ENCODE measurements around the gene EHMT1. TPM values are rescaled to one million over a fixed set of nuclear protein-coding genes. Genes with fewer than 3 reads are reported as not detected.

EHMT1 gene
- total RNA-seq, 4 donors from 2014 or later, result 38.6 to 77.8 (median 54.3) TPM

DNA sequence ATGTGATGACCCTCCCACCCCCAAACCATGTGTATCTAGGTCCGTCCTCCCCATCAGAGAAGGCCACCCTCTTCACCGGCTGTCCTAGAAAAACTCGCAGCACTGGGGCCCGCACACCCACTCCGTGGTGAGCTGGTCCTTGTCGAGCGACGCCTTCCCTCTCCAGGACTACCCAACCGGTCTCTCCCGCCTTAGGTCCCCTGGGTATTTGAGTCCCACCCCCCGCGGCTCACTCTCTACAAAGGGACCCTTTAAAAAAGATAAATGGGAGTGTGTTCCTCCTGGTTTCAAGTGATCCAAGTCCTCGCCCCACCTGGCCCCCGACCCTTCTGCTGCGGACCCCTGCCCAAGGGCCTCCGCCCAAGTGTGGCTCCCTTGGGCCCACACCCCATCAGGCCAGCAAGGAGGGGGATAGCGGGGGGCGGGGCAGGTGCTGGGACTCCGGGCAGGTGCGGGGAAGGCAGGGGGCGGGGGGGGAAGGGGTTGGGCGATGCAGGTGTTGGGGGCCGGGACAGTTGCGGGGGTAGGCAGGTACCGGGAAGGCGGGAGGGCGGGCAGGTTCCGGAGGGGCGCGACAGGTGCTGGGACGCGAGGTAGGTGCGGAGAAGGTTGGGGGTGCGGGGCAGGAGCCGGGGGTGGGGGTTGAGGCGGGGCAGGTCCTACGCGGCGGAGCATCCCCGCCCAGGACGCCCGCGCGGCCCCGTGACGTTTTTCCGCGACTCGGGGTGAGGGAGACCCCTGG, 14.3 kb upstream of the EHMT1 start:
- H3K27me3 ChIP-seq, result no peaks in the 10 kb centered on the region
- no peaks in the 10 kb centered on the region for H3K9me3 ChIP-seq
- no peaks in the 10 kb centered on the region for H3K36me3 ChIP-seq
- H3K27ac ChIP-seq, result peak overlapping the region; percentile 69 to 80 (median 75)
- in situ Hi-C loops (cut with MboI; ENCODE audit: low sequenced_read_pairs in 4 of 4), result no loop called here
- H3K4me1 ChIP-seq, result peaks cover 15 to 22% of the 10 kb centered on the region in 2 donors
- intact Hi-C loops (cut with DNase I; ENCODE audit: low total_unique reads), result loop anchor here (1.0 kb wide), 4 partner anchors 14 to 53 kb away; partner anchors contain the start of genes DPH7, MRPL41 and ZMYND19
- peak overlapping the region; percentile 53 to 70 (median 68) for H3K4me3 ChIP-seq
- no peak for TF ChIP-seq POLR2A (IDR thresholded peaks at IDR 0.05)
- TF ChIP-seq, protein P1, sequence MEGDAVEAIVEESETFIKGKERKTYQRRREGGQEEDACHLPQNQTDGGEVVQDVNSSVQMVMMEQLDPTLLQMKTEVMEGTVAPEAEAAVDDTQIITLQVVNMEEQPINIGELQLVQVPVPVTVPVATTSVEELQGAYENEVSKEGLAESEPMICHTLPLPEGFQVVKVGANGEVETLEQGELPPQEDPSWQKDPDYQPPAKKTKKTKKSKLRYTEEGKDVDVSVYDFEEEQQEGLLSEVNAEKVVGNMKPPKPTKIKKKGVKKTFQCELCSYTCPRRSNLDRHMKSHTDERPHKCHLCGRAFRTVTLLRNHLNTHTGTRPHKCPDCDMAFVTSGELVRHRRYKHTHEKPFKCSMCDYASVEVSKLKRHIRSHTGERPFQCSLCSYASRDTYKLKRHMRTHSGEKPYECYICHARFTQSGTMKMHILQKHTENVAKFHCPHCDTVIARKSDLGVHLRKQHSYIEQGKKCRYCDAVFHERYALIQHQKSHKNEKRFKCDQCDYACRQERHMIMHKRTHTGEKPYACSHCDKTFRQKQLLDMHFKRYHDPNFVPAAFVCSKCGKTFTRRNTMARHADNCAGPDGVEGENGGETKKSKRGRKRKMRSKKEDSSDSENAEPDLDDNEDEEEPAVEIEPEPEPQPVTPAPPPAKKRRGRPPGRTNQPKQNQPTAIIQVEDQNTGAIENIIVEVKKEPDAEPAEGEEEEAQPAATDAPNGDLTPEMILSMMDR (IDR thresholded peaks at IDR 0.05 in 4 of 5, conservative IDR thresholded peaks at IDR 0.05 in 1 of 5), result no peak
- DNase-seq (no peak), ATAC-seq (no peak)

DNA sequence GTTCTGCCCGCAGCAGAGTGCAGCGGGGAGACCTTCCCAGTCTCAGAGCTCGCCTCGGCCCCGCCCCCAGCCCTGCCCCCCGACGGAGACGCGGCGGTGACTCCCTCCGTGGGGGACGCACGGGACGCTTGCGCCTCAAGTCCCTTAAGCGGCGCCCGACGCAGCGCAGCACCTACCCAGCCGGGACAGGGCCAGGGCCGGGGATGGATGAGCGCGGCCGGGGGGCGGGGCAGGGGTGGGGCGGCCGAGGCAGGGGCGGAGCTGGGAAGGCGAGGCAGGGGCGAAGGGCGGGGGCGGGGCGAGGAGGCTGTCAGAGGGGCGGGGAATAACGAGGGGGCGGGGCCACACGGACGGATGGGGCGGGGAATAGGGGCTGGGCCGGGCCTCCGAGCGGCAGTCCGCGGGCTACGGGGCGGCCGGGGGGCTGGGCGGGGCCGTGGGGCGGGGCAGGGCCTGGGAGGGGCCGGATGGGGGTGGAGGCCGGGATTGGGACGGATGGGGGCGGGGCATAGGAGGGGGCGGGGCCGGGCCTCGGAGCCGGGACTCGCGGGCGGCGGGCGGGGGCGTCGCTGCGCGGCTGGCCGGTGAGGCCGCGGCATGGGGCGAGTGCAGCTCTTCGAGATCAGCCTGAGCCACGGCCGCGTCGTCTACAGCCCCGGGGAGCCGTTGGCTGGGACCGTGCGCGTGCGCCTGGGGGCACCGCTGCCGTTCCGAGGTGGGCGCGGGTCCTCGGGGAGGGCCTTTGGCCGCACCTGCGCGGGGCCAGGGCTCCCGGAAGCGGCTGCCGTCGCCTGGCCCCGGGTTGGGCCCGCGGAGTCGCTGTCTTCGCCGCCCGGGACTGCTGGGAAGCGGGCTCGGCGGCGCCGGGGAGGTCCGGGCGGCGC, 13.4 kb upstream of the EHMT1 start, which contains the start of gene ARRDC1:
TSS of gene ARRDC1 (plus strand) at position 566 of the 884 bp plus-strand sequence. CDS start at position 598, 32 bp downstream.
- TF ChIP-seq, protein P1 (IDR thresholded peaks at IDR 0.05 in 4 of 5, conservative IDR thresholded peaks at IDR 0.05 in 1 of 5), result no peak
- TF ChIP-seq POLR2A (IDR thresholded peaks at IDR 0.05), result peak; percentile 70 to 74

DNA sequence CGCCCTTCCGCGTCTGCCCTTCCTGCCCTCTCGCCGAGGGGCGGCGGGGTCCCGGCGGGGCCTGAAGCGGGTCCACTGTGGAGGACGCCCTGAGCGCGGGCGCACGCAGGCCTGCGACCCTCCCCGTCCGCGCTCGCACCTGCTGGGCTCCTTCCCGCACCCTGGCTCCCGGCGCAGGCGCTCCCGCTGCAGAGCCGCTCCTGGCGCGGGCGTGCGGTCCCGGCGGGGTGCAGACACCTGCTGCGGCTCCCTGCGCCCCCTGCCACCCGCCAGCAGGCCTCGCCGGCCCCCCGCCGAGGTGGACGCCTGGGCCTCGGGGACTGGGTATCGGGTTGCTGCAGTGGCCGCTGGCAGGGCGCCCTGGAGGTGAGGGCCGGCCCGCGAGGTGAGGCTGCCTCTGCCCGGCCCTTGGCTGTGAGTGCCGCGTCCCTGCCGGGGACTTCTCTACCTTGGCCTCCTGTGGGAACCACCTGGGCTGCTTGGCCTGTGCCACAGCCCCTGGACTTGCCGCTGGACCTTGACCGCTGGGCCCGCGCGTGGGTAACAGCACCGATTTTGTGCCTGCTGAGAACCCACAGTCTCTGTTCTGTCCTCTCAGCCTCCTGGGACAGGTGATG, 12.7 kb upstream of the EHMT1 start:
- Histone ChIP-seq H3K27ac (peak overlapping the region; percentile 70 to 95 (median 90)), H3K4me1 (peaks cover 15 to 22% of the 10 kb centered on the region in 2 donors), H3K36me3 (no peaks in the 10 kb centered on the region), H3K9me3 (no peaks in the 10 kb centered on the region), H3K27me3 (no peaks in the 10 kb centered on the region), H3K4me3 (peak overlapping the region; percentile 60 to 92 (median 68))
- ATAC-seq, result peak; percentile 10 to 30
- TF ChIP-seq, protein P1 (IDR thresholded peaks at IDR 0.05 in 4 of 5, conservative IDR thresholded peaks at IDR 0.05 in 1 of 5), result no peak
- TF ChIP-seq POLR2A (IDR thresholded peaks at IDR 0.05), result no peak
- DNase-seq, result peak in 1 of 2 donors; percentile 62
- in situ Hi-C loops (cut with MboI; ENCODE audit: low sequenced_read_pairs in 4 of 4), result no loop called here
- intact Hi-C loops (cut with DNase I; ENCODE audit: low total_unique reads), result no loop called here

More for the DNA sequence above, 13.4 kb upstream of the EHMT1 start, which contains the start of gene ARRDC1:
- DNase-seq (peak; percentile 88 to 93), ATAC-seq (peak; percentile 75 to 76)
- Histone ChIP-seq H3K27me3 (no peaks in the 10 kb centered on the region), H3K9me3 (no peaks in the 10 kb centered on the region), H3K4me3 (peak within 1 kb of the TSS; percentile 68 to 92 (median 72)), H3K36me3 (no peaks in the 10 kb centered on the region), H3K27ac (peak within 1 kb of the TSS; percentile 70 to 95 (median 90)), H3K4me1 (peaks cover 15 to 22% of the 10 kb centered on the region in 2 donors)
- in situ Hi-C loops (cut with MboI; ENCODE audit: low sequenced_read_pairs in 4 of 4), result no loop called here
- intact Hi-C loops (cut with DNase I; ENCODE audit: low total_unique reads), result loop anchor here (1.0 kb wide), 4 partner anchors 13 to 54 kb away; partner anchors contain the start of genes DPH7, MRPL41 and ZMYND19

DNA sequence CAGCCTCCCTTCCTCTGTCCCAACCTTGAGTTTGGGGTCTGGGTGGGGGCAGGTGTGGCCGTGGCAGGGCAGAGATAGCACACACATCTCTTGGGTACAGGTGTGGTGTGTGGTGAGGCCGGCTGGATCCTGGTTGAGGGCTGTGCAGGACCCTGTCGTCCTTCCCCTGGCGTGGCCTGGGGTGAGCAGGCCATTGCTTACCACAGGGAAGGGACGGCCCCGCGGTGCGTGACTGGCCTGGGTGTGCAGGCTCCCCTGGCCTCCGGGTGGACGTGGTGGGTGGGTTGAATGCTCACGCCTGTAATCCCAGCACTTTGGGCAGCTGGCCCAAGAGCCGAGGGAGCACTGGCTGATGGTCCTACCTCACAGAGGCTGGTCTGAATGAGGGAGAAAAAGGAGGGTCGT, 12.1 kb upstream of the EHMT1 start:
- no peak for DNase-seq
- intact Hi-C loops (cut with DNase I; ENCODE audit: low total_unique reads), result no loop called here
- in situ Hi-C loops (cut with MboI; ENCODE audit: low sequenced_read_pairs in 4 of 4), result no loop called here

More for the DNA sequence above, 12.1 kb upstream of the EHMT1 start:
- TF ChIP-seq, protein P1 (IDR thresholded peaks at IDR 0.05 in 4 of 5, conservative IDR thresholded peaks at IDR 0.05 in 1 of 5), result no peak
- TF ChIP-seq POLR2A (IDR thresholded peaks at IDR 0.05), result no peak
- H3K4me1 ChIP-seq, result peaks cover 19 to 25% of the 10 kb centered on the region in 2 donors
- peak overlapping the region; percentile 70 to 95 (median 90) for H3K27ac ChIP-seq
- H3K36me3 ChIP-seq, result no peaks in the 10 kb centered on the region
- peak overlapping the region; percentile 60 to 92 (median 68) for H3K4me3 ChIP-seq
- ATAC-seq, result no peak
- no peaks in the 10 kb centered on the region for H3K27me3 ChIP-seq
- H3K9me3 ChIP-seq, result no peaks in the 10 kb centered on the region
